Stimulated activated CD4-positive, alpha-beta T cell treated with anti-CD3 and anti-CD28 coated beads, Interleukin-12 subunit alpha, Interleukin-12 subunit beta, amount 100 ng/mL, for 4 hours (primary cell): ENCODE data around the gene AFTPH.

Experiments used
- DNase-seq: peaks from one replicate; pipeline ENCODE4 v3.0.0-alpha.2; 2020

Gene AFTPH

DNA sequence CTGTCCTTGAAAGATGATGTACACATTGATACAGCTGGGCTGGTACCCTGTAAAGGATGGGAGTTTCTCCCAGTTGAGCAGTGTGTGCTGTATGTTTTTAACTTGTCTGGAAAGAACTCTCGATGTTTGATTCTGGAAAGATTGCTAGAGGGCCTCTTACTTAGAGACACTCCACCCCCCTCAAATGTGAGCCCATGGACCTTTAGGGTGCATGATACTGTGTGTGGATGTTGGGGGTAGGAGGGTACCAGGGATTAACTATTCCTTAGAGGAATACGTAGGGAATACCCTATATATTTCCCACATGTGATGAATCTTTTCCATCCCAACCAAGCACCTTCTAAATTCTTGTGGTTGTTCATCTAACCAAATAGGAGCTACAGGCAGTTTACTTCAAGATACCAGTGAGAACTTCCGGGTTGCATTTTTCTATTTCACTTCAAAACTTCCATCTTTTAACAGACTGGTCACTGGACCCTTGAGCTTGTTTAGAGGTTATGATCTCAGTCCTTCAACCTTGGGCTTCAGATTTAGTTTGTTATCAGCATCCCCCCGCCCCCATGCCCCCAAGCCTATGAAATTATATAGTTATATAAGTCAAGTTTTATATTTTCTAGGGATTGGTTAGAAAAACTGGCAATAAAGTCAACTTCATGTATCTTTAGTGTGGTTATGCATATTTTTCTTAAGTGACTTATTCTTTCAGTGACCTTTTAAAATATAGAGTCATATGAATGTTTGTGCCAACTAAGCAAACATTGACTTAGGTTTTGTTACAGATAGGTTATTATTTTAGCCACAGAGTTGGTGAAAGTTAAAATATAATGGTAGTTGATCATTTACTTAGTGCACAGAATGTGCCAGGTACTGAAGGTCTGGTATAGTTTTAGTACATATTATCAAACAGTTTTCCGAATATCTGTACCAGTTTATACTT, 18.2 kb downstream of the AFTPH start:
- DNase-seq, result no peak

DNA sequence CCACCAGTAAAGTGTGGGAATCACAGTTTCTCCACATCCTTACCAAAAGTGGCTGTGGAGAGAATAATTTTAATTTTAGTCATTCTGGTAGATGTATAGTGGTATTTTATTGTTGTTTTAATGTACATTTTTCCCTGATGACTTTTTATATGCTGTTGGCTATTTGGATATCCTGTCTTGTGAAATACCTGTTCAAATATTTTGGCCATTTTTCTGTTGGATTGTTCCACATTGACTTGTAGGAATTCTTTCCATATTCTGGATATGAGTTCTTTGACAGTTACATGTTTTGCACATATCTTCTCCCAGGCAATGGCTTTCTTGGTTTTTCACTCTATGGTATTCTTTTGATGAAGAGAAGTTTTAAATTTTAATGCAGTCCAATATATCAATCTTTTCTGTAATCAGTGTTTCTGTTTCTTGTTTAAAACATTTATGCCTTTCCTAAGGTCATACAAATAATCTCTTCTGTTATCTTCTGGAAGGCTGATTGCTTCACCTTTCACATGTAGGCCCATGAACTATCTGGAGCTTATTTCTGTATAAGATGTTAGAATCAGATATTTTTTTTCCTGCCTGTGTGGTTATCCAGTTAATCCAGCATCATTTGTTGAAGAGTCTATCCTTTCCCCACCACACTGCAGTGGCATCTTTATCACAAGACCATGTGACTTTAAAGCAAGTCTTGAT, 19.0 kb downstream of the AFTPH start:
- no peak for DNase-seq

DNA sequence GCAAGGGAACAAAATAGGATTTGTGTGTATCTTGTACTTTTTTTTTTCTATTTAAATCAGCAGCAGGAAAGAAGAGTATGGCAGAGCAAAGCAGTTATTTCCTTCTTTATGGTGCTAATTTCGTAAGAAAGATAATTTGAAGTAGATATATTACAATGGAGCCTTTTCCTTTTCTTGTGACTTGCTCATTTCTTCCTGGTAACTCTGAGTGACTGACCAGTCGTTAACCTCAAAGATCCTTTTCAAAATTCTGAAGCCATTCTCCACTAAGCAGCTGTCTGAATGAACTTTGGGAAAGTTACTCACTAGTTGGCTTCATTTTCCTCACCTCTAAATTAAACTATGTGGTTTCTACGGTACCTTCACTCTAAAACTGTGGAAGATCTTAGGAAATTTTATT, 24.6 kb downstream of the AFTPH start:
- no peak for DNase-seq

DNA sequence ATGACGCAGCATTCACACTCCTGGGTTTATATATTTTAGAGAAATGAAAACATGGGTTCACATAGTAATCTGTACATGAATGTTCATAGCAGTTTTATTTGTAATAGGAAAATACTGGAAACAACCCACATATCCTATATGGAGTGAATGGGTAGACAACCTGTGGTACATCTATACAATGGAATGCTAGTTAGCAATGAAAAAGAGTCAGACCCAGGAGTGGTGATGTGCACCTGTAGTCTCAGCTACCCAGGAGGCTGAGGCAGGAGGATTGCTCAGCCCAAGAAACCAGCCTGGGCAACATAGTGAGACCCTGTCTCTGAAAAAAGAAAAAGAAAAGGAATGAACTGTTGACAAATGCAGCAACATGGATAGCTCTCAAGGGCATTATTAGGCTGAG, 25.9 kb downstream of the AFTPH start:
- DNase-seq, result no peak

DNA sequence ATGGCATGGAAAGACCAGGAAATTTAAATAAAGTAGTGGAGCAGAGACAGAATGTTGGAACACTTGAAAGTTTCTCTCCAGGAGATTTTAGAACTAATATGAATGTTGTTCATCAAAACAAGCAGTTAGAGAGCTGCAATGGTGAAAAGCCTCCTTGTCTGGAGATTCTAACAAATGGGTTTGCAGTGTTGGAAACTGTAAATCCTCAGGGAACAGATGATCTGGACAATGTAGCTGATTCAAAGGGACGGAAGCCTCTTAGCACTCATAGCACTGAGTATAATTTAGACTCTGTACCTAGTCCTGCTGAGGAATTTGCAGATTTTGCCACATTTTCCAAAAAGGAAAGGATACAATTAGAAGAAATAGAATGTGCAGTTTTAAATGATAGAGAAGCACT, 27.7 kb downstream of the AFTPH start:
- no peak for DNase-seq

DNA sequence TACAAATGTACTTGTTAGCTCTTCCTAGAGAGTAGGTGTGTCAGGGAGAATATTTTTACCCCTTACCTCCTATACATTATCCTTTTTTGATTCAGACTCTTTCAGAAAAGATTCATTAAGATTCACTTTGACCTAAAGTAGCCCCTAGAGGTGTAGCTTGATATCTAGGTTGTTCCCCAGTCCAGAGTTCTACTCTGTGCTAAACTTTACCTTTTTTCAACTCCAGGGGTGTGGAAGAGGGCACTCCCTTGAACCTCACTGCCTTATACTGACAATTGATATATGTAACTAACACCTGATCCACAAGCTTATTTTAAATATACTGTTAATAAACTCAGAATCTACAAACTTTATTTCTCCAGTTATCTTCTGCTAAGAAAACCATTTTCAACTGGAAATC, 30.0 kb downstream of the AFTPH start:
- DNase-seq, result no peak

DNA sequence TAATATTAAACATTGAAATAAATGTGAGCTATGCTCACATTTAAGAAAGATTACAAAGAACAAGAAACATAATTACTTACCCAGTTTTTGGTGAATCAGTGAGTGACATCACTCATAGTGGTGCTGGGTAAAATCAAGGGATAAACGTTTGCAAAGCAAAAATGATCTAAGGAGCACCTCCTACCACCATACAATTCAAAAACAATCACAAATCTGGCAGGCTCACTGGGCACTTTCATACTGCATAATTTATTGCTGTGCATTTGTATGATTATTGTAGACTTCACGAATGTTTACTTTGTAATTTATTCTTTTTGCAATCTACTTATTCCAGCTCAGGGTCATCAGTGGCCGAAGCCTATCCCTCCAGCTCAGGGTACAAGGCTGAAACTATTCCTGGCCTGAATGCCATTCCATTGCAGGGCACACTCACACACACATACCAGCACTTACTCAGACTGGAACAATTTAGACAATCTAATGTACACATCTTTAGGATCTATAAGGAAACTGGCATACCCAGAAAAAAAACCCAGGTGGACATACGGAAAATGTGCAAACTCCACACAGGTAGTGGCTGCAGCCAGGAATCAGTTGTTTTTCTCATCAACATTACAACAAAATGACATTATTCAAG, 34.4 kb downstream of the AFTPH start:
- no peak for DNase-seq

DNA sequence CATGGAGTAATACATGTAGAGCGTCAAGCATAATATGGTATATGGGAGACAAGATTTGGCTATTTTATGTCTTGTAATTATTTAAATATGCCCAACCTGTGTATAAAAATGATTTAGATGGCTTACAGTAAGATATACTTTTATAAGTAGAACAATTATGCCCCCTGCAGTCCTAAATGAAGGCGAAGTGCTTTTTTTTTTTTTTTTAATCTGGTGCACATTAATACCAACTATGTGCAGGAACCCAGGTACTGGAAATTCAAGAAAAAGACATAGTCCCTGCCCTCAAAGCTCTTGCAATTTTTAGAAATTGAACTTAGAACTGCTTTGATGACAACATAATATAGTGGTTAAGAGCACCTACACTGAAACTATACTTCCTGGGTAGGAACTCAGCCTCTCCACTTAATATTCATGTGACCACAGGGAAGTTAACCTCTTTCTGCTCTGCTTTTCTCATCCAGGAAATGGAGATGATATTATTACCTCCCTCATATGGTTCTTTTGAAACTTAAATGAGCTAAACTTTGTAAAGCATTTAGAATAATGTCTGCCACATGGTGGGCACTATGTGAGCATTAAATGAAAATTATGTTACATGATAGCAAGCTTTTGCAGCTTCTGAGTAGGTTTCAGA, 38.1 kb downstream of the AFTPH start:
- no peak for DNase-seq

DNA sequence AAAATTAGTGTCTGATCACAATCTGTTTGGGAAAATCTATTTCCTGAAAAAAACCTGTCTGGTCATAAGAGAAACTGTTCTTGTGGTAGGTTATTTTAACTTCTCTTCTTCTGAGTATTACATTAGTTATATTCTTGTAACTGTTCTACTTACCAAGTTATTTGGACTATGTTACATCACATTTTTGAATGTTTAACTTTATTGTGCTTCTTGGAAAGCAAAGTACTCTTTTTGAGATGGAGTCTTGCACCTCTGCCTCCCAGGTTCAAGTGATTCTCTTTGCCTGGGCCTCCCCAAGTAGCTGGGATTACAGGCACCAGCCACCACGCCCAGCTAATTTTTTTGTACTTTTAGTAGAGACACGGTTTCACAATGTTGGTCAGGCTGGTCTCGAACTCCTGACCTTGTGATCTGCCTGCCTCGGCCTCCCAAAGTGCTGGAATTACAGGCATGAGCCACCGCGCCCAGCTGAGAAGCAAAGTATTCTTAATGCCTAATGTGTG, 39.4 kb downstream of the AFTPH start:
- DNase-seq, result no peak

DNA sequence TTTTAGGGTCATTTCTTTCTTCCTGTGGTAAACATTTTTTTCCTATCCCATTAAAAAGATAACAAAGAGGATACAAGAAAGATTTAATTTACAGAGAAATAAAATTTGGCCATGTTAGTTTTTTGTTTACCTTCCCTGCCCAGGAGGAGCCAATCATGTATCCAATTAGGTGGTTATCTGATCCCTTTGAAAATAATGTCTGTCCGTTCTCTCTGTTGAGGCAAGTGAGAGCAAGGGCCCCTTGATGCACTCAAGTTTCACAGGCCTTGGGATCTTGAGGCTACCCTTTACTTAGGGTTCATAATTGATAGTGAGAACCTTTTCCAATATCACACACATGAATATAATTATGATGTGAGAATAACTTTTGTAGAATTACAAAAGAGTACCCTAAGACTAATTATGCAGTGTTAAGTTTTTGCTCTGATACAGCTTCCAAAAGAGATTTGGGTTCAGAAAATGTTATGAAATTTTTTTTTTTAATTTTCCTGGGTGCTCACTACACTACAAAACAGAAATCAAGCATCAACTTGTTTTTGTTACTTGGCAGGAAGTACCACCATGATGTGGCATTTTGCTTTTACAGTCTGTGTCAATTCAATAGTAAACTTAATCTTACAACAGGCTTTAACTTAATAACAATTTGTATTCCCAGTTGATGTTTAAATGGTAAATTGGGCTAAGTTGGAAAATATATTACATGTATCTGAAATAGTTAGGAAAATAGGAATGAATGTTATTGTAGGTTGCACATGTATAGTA, 42.0 kb downstream of the AFTPH start:
- no peak for DNase-seq

DNA sequence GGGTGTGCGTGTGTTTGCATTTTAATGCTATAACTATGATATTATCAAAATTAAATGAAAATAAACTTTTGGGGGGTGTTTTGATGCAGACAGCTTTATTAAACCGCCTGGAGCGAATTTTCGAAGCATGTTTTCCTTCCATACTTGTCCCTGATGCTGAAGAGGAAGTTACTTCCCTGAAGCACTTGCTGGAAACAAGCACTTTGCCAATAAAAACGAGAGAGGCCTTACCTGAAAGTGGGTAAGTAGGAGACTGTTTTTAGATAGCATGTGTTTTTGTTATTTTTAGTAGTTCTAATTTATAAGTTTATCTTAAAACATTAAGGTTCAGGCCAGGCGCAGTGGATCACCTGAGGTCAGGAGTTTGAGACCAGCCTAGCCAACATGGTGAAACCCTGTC, 43.3 kb downstream of the AFTPH start:
- DNase-seq, result no peak

DNA sequence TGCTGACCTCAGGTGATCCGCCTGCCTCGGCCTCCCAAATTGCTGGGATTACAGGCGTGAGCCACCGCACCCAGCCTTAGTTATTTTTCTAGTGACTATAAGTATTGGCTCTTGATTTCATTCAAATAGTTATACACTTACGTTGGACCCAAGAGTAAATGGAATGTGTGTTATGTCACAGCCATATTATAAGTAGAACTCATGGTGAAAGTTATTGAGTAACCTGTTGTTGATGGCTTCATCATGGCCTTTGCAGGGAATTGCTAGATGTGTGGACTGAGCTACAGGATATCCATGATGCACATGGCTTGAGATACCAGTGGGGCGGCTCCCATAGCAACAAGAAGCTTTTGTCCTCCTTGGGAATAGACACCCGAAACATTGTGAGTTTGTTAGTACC, 44.7 kb downstream of the AFTPH start:
- no peak for DNase-seq

DNA sequence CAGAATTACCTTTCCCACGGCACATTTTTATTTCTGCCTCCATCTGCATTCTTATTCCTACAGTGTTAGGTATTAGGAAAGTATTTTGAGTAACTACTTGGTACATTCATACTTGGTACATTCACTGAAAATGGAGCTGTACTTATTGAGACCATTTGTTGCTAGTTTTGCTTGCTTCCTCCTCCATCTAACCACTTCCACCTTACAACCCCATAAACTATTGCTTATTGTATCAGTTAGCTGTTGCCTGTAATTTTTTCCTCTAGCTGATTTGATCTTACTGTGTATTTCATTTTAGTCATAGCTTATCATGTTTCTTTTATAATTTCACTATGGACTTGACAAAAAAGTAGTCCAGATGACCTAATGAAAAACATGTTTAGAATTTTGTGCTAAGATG, 50.7 kb downstream of the AFTPH start:
- DNase-seq, result no peak

DNA sequence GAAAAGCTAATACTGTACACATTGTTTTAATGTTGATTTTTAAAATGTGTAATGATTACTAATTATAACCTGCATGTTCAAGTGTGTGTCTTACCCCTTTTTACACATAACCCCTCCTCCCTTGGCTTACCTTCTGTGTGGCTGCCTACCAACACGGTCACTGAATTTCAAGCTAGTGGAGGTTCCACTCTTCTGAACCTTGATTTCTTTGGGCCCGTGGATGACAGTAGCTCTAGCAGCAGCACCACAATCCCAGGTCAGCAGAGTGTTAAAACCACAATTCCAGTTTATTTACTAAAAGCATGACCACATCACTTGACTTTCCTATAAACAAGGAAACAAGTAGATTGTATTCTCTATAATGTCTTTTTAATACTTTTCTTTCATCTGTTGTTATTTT, 56.9 kb downstream of the AFTPH start:
- no peak for DNase-seq

DNA sequence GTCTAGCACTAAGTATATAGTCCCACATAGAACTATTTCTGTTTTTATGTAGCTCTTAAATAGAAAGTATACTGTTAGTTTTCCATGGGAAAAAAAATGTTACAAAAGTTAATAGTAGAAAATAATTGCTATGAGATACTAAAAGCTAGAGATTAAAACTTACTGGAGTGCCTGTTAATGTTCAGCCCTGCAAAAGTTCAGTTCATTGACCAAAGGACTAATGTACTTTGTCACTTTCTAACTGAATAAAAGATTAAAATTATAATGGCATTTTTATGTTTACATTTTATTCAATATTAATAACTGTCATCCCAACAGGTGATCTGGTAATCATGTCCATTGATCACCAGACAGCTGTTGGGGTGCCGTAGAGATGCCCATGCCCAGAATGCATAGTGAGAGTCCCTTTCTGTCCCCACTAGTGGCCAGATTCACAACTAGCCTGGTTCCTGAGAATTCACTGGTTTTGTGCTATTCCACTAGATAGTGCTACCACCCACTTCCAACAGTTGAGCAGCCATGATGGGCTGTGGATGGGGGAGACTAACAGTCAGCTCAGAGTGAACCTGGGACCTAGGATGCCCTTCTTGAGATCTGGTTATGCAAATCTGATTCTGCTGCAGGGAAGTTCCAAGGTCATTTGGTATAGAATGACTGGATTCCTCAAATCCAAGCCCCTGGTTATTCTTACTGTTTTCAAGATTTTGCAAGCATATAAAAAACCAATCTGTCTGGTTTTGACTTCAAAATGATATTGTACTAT, 57.8 kb downstream of the AFTPH start:
- DNase-seq, result no peak

DNA sequence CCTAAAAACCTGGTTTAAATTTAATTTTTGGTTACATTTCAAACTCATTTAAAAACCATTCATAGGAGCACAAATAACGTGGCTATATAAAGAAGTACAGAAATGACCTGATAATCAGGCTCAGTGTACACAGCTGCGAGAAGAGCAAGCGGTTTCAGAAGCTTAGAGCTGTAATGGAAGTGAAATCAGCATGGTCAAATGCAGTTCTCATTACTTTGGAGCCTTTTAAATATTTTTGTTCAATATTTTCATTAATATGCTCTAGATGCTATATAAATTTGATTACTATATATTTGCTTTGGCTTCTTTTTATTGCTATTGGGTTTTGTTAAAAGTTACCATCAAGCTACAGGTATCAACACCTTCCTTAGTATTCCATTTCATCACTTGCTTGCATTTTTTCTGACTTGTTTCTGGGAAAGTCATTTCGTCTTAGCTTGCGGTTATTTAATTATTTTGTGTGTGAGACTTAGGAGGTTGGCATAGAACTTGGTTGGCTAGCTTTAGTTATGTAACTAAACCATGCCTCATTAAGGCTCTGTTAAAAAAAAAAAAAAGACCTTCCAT, 58.7 kb downstream of the AFTPH start:
- no peak for DNase-seq

DNA sequence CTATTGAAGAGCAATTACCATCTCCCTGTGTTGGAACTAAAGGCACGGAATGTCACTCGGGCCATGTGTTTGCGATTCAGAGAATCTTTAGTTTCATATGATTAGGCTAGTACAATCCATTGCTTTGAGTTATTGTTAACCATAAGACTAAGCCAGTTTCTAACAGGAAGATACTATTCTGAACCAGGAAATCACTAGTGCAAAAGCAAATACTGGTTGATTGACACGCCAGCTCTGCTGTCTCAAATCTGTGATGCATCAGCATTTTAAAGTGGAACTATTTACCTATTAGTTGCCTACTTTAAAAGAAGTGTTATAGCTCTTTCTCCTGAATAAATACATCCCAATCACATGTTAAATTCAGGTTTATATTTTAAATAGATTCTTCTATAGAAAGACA, 61.9 kb downstream of the AFTPH start:
- DNase-seq, result no peak

DNA sequence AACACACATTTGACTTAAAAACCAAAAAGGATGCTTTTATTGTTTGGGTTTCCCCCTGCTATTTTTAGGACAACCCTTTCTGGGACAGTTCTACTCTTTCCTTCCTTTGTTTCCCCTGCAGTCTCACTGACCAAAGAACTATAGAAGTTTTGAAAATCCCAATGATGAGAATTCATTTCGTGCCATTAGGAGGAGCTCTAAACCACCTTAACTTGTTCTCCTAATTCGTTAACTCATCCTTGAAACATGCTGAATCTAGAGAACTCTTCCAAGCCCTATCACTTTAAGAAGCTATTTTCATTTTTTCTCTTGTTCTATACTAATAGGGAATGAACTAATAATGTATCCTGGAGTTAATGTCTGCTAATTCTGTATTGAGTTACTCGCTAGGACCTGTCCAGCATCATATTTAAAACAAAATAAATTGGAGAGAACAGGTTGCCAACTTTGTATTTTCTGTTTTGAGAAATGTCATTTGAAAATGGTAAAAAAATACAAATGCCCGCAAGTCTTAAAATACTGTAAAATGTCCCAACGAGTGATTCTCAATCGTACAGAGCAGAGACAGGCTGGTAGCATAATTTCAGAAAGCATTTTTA, 62.9 kb downstream of the AFTPH start:
- no peak for DNase-seq

DNA sequence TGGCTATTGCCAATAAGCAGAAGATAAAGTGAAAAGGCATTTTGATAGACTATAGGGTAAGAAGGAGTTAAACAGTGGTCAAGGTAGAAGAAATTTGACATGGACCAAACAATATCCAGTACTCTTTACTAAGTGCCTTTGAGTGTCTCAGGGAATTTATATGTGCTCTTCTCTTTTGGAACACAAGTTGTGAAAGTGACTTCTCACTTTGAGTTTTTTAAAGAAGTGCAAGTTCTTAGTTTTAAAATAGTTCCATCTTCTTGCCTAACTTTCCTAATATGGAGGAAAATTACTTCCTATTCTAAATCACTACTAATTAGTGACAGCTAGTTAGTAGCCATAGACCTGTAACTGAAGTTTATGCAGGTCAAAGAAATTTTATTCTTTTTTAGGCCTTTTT, 63.4 kb downstream of the AFTPH start:
- DNase-seq, result no peak

DNA sequence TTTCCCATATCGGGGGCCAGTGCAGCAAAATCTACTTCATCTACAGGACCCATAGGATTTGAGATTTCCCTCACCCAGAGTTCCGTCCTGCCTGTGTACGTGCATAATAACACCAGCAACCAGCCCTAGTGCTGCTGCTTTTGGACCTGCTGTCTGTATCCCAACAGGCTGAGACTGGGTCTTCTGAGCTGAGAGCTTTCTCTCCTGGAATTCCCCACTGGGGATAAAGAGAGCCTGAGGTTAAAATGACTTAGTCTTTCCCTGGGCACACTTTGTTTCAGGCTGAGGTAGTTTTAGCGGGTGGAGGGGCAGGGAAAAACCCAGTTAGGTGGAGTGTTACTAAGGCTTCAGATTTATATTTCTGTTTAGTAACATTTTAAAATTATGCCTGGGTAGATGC, 67.1 kb downstream of the AFTPH start:
- no peak for DNase-seq
